Mesodermal cell (in vitro differentiated cells): ENCODE data around the gene KRTAP10-6.
"Not testable (repeated sequence)": the region's sequence is repeated elsewhere in the genome, so short reads cannot be mapped to it uniquely, and the experiment has no call there.

Source experiments
- H3K27ac ChIP-seq: 2 replicates; pipeline ENCODE4 v1.7.0; 2013; ENCODE audit warnings: mild to moderate bottlenecking, low read depth, low read length, moderate library complexity; ENCODE audit not compliant: severe bottlenecking
- H3K36me3 ChIP-seq: 2 replicates; pipeline ENCODE4 v1.7.1; 2013; ENCODE audit warnings: mild to moderate bottlenecking, low read length, moderate library complexity; ENCODE audit not compliant: control insufficient read depth, insufficient read depth
- H3K4me1 ChIP-seq: one replicate; pipeline ENCODE4 v1.7.1; 2013; ENCODE audit warnings: mild to moderate bottlenecking, low read length; ENCODE audit not compliant: insufficient read depth, control insufficient read depth, poor library complexity, severe bottlenecking
- H3K4me3 ChIP-seq: 2 replicates; pipeline ENCODE4 v1.7.0; 2013; ENCODE audit warnings: low read length, control low read depth, mild to moderate bottlenecking; ENCODE audit not compliant: insufficient read depth, poor library complexity, severe bottlenecking; ENCODE audit errors: extremely low read depth
- H3K9me3 ChIP-seq: 2 replicates; pipeline ENCODE4 v1.7.1; 2013; ENCODE audit warnings: mild to moderate bottlenecking, low read length, moderate library complexity; ENCODE audit not compliant: control insufficient read depth
- WGBS, 2 experiments: methylation state at CpG; one replicate each; pipeline ENCODE4 v1.1.5; 2013; ENCODE audit warnings: missing lambda C conversion rate in 2 of 2; ENCODE audit not compliant: insufficient coverage in 2 of 2; 5-methylcytosine and 5-hydroxymethylcytosine counted together

Gene KRTAP10-6

GRCh38 chr21:44609193-44609592 lies 16.9 kb upstream of the KRTAP10-6 start:
- Histone ChIP-seq H3K4me3 (no peak overlapping the region), H3K36me3 (no peaks in the 10 kb centered on the region), H3K4me1 (no peaks in the 10 kb centered on the region), H3K27ac (no peak overlapping the region), H3K9me3 (peaks cover 27% of the 10 kb centered on the region)

DNA sequence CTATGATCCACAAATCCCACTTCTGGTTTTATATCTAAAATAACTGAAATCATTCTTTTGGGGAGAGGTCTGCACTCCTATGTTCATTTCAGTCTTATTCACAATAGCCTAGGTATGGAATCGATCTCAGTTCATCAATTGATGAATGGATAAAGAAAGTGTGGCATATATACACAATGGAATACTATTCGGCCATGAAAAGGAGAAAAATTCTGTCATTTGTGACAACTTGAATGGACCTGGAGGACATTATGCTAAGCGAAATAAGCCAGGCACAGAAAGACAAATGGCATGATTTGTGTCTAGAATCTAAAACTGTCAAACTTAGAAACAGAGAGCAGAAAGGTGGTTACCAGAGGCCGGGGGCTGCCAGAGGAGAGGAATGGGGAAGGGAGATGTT lies 14.2 kb upstream of the KRTAP10-6 start:
- Histone ChIP-seq H3K36me3 (no peaks in the 10 kb centered on the region), H3K4me3 (no peak overlapping the region), H3K9me3 (peaks cover 20% of the 10 kb centered on the region), H3K4me1 (no peaks in the 10 kb centered on the region), H3K27ac (no peak overlapping the region)
- WGBS, 2 experiments = 76 to 80% methylated on average over 2 to 3 of the region's 4 CpGs

DNA sequence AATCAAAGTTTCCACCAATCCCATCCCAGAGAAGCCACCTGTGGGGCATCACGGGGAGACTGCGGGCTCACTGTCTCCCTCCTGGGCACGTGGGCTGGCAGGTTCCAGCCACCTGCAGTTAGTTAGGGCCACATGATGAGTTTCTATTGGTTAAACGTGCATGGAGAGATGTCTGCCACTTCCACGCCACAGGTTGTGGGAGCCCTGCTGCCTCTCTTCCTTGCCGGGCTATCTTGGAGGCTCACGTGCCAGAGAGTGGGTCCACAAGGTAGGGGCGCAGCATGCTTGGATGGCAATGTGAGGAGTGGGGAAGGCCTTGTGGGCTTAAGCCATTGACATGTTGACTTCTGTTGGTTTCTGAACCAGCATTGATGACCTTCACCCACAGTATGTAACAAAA lies 11.6 kb upstream of the KRTAP10-6 start:
- no peaks in the 10 kb centered on the region for H3K36me3 ChIP-seq
- H3K27ac ChIP-seq = no peak overlapping the region
- no peak overlapping the region for H3K4me3 ChIP-seq
- no peaks in the 10 kb centered on the region for H3K4me1 ChIP-seq
- 95% methylated on average over 5 of the region's 8 CpGs for WGBS, 2 experiments
- H3K9me3 ChIP-seq = peaks cover 5% of the 10 kb centered on the region

- Histone ChIP-seq H3K4me3 (no peak overlapping the region), H3K4me1 (no peaks in the 10 kb centered on the region), H3K36me3 (no peaks in the 10 kb centered on the region), H3K27ac (no peak overlapping the region), H3K9me3 (peaks cover 6% of the 10 kb centered on the region)
- 71 to 79% methylated on average over 13 to 16 of the region's 17 CpGs for WGBS, 2 experiments
Measured at GRCh38 chr21:44603109-44603875, 11.0 kb upstream of the KRTAP10-6 start.

DNA sequence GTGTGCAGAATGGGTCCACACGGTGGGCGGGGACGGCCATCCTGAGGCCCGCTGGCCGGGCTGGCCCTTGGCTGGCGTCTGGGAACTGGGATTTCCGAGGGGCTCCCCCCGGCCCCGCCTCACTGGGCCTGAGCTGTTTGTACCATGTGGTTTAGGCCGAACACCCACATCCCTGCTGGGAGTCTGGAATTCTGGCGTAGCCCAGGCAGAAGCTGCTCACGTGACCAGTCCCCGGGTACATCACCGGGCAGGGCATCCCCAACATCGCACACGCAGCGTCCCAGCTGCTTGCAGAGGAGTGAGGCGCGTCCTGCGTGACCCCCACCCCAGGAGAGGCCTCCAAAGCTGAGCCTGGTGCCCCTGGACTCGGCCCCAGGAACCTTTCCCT lies 10.2 kb upstream of the KRTAP10-6 start:
- 88 to 91% methylated on average over 14 to 20 of the region's 21 CpGs for WGBS, 2 experiments
- no peaks in the 10 kb centered on the region for H3K36me3 ChIP-seq
- no peaks in the 10 kb centered on the region for H3K4me1 ChIP-seq
- no peak overlapping the region for H3K27ac ChIP-seq
- H3K4me3 ChIP-seq = no peak overlapping the region
- H3K9me3 ChIP-seq = peaks cover 6% of the 10 kb centered on the region

- Histone ChIP-seq H3K4me1 (no peaks in the 10 kb centered on the region), H3K36me3 (no peaks in the 10 kb centered on the region)
- 89 to 96% methylated on average over 18 of the region's 23 CpGs for WGBS, 2 experiments
Measured at GRCh38 chr21:44601596-44602462, 9.5 kb upstream of the KRTAP10-6 start.

DNA sequence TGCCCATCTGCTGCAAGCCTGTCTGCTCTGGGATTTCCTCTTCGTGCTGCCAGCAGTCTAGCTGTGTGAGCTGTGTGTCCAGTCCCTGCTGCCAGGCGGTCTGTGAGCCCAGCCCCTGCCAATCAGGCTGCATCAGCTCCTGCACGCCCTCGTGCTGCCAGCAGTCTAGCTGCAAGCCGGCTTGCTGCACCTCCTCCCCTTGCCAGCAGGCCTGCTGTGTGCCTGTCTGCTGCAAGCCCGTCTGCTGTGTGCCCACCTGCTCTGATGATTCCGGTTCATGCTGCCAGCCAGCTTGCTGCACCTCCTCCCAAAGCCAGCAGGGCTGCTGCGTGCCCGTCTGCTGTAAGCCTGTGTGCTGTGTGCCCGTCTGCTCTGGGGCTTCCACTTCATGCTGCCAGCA lies 8.8 kb upstream of the KRTAP10-6 start:
- H3K27ac ChIP-seq, H3K9me3 ChIP-seq, H3K4me1 ChIP-seq, H3K36me3 ChIP-seq, H3K4me3 ChIP-seq: not testable (repeated sequence)
- 83 to 93% methylated on average over 7 to 10 of the region's 10 CpGs for WGBS, 2 experiments

More at GRCh38 chr21:44601596-44602462, 9.5 kb upstream of the KRTAP10-6 start:
- Histone ChIP-seq H3K4me3 (no peak overlapping the region), H3K27ac (no peak overlapping the region), H3K9me3 (peaks cover 6% of the 10 kb centered on the region)

- H3K9me3 ChIP-seq, H3K36me3 ChIP-seq, H3K4me1 ChIP-seq, H3K4me3 ChIP-seq, H3K27ac ChIP-seq: not testable (repeated sequence)
- 94 to 98% methylated on average over 7 to 8 of the region's 23 CpGs for WGBS, 2 experiments
Measured at GRCh38 chr21:44600118-44600978, 8.0 kb upstream of the KRTAP10-6 start, which contains the start of gene KRTAP10-7. Gene KRTAP10-7 (plus strand): TSS chr21:44600597. CDS start chr21:44600622, 25 bp downstream.

DNA sequence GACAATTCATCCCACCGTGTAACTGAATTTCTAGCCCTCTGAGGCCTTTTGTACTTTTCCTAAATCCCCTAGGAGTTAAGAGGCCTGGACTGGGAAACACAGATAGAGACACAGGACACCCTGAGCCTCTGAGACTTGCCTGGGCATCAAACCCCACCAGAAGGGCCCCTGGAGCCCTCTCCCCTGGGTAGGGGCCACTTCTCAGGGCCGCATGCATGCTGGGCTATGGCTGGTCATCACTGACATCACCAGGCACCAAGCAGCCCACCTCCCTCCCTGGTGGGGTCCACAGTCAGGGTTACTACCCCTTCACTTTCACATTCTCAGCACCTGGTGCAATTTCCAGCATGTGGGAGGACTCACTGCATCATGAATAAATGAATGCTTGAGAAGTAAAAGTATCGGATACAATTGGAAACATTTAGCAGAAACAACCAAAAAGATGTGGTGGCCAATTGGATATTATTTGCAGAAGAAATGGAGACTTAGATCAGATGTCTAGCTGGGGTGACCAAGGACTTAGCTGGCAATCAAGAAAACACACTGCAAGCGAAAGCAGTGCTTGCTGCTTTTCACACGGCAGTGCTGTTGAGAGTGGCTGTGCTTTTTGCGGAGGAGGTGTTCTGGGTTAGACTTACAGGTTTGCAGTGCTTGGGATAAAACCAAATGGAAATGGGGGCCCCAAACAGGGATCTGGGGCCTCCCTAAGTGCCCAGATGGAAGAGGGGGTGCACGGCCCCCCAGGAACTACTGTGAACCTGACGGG lies 7.1 kb upstream of the KRTAP10-6 start:
- no peak overlapping the region for H3K4me3 ChIP-seq
- H3K4me1 ChIP-seq = no peaks in the 10 kb centered on the region
- no peaks in the 10 kb centered on the region for H3K36me3 ChIP-seq
- H3K9me3 ChIP-seq = peaks cover 4% of the 10 kb centered on the region
- WGBS, 2 experiments = 89 to 100% methylated on average over 4 to 6 of the region's 8 CpGs
- no peak overlapping the region for H3K27ac ChIP-seq

DNA sequence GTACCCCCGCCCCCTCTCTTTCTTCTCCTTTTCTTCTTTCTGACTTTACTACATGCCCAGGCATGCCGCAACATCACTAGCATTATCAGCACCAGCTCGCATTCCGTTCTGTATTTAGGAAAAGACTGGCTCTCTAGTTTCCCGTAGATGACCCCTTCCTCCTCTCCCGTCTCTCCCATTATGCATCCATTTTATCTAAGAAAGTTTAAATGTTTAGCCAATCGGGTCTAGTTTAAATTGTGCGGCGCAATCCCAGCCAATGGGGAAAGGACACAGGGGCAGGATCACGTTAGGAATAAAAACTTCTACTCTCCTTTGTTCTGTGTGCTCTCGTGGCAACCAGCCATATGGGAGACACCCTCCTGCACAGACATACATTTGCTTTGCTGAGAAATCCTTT lies 5.8 kb upstream of the KRTAP10-6 start:
- Histone ChIP-seq H3K36me3 (no peaks in the 10 kb centered on the region), H3K27ac (peak overlapping the region; percentile 51), H3K9me3 (peaks cover 3% of the 10 kb centered on the region), H3K4me1 (peaks cover 10% of the 10 kb centered on the region), H3K4me3 (no peak overlapping the region)
- 74 to 75% methylated on average over 10 to 11 of the region's 11 CpGs for WGBS, 2 experiments
